SKM-1 (cell line): ENCODE measurements around the gene TBC1D24.
A peak's percentile ranks its signal among the peaks of the same experiment; 100 is the strongest.
"Not testable (repeated sequence)": the region's sequence is repeated elsewhere in the genome, so short reads cannot be mapped to it uniquely, and the experiment has no call there.

Experiments
- DNase-seq: peaks from one replicate; lab custom pipeline; 2025; ENCODE audit not compliant: unreplicated experiment; lab: John Stamatoyannopoulos, UW

The TBC1D24 gene

DNA sequence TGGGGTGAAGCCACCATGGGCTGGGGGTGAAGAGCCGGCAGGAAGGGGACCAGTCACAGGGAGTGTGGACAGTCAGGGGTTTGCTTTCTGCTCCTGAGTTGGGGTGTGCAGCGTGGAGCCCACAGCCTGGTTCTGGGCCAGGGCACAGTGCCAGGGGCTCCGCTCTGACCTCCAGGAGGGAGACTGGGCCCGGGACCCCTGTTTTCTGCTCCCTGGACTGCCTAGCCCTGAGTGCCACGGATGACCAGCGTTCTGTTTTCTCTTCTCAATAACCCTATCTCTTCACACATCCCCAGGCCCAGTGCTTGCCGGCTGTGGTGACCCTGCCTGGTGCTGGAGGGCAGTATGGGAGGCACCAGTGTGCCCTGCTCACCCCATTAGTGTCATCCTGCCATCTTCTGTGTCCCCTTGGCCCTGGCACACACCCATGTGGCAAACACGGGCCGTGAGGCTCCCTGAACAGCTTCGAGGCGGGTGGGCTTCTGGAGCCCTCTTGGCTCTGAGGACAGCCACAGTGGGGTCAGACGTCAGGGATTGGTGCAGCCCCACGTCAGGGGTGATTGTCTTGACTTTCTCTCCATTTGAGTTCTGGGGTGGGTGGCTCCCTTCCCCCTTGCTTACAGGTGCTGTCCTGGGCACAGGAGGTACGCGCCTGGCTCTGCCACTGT, 55.2 kb downstream of the TBC1D24 start:
- no peak for DNase-seq

DNA sequence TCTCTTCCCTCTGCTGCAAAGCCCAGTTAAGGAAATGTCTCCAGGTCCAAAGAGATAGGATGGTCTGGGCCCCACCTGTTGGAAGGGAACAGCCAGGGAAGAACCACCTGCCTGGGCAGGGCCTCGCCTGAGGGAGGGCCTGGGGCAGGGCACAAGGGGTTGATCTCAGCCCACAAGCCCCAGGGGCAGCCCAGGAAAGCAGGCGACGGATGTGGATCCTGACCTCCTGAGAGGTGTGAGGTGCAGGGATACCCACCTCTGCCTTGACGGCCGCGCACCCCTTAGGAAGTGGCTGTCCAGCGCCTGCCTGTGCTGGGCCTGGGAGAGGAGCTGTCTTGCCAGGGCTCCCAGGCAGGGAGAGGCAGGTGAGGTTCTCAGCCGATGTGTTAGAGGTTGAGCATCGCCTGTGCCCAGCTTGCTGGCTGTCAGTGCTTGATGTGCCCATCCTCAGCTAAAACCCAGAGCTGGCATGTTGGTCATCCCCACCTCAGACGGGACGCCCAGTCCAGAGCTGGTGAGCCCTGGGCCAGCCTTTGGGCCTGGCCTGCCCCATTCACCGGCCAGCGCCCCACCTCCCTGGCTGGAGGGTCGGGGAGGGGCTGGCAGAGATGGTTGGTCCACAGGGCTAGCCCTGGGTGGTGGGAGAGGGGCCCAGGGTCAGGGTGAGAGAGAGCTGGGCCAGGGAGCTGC, 55.8 kb downstream of the TBC1D24 start:
- no peak for DNase-seq

DNA sequence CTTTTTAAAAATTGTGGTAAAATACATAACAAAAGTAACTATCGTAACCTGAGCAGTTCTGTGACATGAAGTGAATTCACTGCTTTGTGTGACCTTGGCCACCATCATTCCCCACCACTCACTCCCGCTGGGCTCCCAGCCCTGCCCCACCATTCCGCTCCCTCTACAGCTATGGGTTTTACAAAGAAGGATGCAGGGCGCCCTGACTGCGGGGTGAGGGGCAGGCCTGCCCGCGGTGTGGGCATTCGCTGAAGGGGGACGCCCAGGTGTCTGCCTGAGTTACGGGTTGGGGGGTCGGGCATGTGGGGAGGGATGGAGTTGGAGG, 56.4 kb downstream of the TBC1D24 start, which contains the start of gene CEMP1:
TSS of gene CEMP1 (minus strand) at position 38 of the 325 bp plus-strand sequence. CDS start 335 bp downstream, outside the sequence.
- no peak for DNase-seq

DNA sequence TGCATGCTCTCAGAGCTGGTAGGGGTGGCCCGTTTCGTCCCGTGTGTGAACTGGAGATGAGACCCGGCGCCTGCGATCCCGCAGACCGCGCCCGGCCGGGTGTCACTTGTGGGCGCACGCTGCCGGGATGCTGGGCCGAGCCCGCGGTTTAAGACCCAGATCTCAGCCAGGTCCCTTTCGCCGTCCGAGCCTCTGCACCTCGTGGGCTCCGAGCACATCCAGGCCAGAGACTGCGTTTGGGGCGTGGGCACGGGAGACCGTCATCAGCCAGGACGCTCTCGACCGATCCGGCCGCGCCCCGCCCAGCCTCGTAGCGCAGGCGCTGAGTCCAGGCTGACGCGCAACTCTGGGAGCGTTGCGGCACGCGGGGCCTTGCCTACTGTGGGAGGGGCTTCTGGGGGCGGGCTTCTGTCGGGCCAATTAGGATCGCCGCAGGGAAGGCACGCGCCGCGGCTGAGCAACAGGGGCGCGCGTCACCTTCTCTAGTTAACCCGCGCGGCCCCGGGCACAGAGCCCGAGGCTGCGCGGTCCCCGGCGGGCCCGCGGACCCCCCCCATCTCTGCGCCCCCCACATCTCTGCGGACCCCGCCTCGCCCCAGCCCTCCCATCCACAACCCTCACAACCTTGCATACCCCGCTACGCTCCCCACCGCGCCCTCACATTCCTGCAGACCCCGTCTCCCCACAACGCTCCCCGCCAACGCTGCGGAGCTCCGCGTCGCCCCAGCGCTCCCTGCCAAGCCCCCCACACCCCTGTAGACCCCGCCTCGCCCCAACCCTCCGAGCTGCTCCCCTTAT, 57.0 kb downstream of the TBC1D24 start:
- DNase-seq: peak; percentile 93

DNA sequence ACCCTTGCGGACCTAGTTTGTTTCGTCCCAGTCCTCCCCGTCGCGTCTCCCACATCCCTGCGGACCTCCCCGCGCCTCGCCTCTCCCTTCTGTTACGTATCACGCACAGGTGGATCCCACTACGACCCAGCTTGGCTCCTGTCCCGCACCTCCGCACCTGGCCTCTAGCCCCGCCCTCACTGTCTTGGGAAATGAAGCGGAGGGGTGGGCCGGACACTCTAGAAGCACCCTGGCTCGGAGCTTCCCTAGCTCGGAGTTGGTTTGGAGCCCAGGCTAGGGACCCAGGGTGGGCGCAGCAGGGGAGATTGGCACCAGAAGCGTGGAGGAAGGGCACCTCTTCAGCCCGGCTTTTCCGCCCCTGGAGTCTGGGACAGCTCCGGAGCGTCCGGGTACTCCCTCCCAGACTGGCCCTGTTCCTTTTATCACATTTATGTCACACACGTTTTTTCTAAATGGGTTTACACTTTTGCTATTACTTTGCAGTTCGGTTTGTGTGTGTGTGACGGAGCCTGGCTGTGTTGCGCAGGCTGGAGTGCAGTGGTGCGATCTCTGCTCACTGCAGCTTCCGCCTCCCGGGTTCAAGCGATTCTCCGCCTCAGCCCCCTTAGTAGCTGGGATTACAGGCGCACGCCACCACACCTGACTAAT, 57.7 kb downstream of the TBC1D24 start:
- no peak for DNase-seq

DNA sequence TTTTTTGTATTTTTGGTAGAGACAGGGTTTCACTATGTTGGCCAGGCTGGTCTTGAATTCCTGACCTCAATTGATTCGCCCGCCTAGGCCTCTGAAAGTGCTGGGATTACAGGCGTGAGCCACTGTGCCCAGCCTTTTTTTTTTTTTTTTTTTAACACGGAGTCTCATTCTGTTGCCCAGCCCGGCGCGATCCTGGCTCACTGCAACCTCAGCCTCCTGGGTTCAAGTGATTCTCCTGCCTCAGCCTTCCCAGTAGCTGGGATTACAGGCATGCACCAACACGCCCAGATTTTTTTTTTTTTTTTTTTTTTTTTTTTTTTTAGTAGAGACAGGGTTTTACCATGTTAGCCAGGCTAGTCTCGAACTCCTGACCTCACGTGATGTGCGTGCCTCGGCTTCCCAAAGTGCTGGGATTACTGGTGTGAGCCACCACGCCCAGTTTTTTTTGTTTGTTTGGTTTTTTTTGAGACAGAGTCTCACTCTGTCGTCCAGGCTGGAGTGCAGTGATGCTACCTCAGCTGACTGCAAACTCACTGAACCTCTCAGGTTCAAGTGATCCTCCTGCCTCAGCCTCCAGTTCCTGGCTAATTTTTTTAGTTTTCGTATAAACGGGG, 58.3 kb downstream of the TBC1D24 start:
- DNase-seq: not testable (repeated sequence)

DNA sequence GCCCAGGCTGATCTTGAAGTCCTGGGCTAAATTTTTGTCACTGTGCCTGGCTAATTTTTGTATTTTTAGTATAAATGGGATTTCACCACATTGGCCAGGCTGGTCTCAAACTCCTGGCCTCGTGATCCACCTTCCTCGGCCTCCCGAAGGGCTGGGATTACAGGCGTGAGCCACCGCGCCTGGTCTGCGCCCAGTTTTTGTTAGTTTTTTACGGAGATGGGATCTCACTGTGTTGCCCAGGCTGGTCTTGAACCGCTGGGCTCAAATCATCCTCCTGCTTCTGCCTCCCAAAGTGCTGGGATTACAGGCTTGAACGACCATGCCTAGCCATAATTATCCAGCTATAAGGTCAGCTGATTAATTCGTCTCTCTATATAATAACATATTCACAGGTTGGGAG, 59.0 kb downstream of the TBC1D24 start:
- no peak for DNase-seq

DNA sequence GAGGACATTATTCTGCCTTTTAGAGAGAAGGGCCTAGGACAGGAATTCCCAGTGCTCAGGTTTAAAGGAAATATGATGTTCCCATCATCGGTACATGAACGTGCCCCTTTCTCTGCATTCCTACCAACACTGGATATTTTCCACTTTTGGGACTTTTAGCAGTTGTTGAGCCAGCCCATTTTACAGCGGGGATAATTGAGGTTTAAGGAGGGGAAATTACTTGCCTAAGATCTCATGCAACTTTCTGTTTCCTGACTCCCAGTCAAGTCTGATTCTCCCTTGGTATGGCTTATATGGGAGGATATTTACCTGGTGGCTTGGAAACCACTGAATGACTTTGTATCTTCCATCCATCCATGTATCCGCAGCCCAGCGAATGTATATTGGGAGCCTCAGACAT, 59.4 kb downstream of the TBC1D24 start:
- DNase-seq: not testable (repeated sequence)

DNA sequence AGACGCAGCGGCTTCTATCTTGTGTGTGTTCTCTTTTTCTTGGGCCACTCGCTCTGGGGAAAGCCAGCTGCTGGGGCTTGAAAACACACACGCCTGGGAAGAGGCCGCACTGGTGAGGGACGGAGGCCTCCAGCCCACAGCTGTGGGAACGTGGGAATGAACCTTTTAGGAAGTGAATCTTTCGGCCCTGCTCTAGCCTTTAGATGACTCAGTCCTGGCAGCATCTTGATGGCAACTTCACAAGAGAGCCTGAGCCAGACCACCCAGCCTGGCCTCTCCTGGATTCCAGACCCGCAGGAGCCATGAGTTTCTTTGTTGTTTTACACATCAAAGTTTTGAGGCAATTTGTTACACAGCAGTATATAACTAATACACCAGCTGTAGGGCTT, 60.7 kb downstream of the TBC1D24 start:
- DNase-seq: no peak

DNA sequence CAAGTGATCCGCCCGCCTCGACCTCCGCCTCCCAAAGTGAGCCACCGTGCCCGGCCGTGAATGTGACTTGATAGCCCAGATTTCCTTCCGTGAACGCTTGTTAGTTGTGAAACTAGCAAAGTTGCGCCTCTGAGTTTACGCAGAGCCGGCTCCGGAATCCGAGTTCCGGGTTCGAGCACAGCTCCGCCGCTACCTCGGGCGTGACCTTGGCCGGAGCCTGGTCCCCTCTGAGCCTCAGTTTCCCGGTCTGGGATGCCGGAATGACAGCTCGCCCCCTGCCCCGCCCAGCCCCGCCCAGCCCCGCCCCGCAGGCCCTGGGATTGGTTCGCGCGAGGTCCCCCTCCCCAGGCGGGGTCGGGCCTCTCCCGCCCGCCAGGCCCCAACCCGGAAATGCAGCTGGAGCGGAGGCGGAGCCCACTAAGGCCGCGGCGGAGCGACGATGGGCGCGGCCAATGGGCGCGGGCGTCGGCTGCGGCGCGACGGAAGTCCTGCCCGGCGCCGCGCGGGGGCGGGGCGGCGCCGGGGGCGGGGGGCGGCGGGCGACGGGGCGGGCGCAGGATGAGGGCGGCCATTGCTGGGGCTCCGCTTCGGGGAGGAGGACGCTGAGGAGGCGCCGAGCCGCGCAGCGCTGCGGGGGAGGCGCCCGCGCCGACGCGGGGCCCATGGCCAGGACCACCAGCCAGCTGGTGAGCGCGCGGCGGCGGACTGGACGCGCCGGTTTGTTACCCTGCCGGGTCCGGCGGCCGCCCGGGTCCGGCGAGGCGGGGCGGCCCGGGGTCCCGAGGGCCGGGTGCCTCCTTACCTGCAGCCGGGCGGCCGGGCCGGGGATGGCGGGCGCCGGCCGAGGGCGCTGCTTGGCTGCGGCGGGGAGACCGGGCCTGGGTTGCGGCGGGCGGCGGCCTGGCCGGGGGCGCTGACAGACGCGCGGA, 62.8 kb downstream of the TBC1D24 start, which contains the start of gene PDPK1:
TSS of gene PDPK1 (plus strand) at position 571 of the 929 bp plus-strand sequence. CDS start at position 663, 92 bp downstream.
- peak; percentile 87 for DNase-seq

DNA sequence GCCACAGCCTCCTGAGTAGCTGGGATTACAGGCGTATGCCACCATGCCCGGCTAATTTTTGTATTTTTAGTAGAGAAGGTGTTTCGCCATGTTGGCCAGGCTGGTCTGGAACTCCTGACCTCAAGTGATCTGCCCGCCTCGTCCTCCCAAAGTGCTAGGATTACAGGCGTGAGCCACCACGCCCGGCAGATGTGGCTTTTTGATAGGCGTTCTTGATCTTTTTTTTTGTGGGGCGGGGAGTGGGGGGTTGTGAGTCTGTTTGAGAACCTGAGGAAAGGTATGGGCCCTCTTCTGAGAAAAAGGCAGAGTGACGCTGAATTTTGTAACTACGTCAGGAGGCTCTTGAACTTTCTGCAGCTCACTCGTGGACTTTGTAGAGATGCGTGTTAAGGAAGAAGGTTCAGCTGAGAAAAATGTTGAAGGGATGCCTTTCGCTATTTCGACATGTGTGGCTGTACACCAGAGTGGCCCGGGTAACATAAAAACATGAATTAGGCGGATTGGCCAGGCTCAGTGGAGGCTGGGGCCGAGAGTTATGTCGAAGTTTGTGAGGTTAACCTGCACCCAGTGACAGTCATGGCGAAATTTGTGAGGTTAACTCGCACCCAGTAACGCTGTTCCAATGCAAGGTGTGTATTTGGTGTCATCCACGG, 64.4 kb downstream of the TBC1D24 start:
- not testable (repeated sequence) for DNase-seq

DNA sequence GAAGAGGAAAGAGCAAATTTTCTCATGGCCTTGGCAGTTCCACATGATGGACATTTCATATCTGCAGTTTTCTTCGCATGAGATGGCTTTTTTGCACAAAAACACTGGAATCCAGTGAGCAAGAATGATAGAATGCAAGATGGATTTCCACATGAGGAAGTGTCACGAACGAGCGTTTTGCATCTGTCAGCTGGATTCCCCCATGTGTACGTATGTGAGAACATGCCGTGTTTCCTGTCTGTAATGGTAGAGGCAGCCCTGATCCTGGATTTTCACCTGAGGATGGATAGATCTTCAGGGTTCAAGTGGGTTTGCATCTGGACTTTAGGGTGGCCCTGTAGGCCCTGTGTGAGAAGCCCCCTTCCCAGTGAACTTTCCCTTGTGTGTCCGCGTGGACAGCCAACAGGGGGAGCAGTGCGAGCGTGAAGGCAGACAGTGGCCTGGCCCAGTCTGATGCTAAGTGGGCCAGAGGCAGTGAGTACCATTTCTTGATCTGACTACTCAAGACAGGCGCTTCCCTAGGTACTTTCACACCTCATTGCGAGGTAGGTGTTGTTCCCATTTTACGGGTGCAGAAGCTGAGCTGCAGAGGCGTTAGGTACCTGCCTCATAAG, 65.0 kb downstream of the TBC1D24 start:
- DNase-seq: not testable (repeated sequence)

DNA sequence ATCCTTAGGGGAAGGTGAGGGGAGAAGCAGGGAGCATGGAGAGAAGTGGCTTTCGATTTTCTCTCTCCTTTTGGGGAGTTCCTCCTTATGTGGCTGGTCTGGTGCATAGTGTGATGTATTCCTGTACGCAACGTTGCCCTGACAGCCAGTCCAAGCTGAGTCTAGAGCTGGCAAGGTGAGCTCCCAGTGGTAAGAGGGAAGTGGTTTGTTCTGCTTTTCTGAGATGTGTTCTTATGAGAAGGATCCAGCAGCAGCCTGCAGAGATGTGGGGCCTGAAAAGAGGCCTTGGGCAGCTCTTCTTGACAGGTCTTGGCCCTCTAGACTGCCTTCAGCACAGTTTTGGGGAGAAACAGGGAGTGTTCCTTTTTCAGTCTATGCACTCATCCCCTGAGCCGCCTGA, 66.0 kb downstream of the TBC1D24 start:
- peak; percentile 12 for DNase-seq

DNA sequence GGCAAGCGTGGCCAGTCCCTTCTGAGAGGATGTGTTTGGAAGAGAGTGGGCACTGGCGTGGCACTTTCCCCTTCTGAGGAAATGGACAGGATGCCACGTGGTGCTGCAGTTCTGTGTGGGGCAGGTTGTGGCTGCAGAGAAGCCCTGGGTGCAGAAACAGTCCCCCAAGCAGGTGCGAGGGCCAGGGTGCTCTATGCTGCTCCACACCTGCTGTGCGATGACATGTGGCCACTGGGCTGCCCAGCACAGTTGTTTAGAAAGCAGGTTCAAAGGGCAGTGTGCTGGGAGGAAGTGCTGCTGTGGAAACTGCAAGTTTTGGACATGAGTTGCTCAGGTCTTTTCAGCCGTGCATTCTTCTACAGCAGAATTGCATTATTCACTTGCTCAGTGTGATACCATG, 66.5 kb downstream of the TBC1D24 start:
- not testable (repeated sequence) for DNase-seq

DNA sequence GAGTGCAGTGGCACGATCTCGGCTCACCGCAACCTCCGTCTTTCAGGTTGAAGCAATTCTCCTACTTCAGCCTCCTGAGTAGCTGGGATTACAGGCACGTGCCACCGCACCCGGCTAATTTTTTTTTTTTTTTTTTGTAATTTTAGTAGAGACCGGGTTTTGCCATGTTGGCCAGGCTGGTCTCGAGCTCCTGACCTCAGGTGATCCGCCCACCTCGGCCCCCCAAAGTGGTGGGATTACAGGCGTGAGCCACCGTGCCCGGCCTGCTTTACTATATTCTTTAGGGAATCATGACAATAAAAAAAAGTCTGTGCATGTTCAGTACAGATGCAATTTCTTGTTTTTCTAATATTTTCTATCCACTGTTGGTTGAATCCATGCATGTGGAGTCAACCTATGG, 68.8 kb downstream of the TBC1D24 start:
- not testable (repeated sequence) for DNase-seq

DNA sequence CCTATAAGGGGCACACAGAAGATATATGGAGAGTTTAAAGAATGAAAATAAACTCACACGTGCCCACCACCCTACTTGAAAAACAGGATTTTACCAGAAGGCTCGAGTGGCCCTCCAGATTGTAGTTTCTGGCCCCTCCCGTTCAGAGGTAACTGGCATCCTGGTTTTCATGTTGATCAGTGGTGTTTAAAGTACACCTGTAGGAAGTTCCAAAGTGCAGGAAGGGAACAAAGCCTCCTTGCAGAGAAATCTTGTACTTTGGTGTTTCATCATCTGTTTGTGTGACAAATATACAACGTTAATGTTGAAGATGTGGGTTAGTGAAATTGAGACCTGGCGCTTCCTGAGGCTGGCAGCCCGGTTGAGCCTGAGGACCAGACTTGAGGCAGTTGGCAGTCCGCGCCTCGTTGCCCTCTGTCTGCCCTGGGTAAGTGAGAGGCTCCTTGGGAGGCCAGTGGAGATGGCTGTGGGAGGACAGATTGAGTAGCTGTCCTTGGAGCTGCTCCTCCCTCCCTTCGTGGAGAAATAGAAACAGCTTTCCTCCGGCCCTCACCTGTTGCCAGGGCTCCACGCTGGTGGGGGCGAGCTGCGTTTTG, 75.5 kb downstream of the TBC1D24 start:
- not testable (repeated sequence) for DNase-seq

DNA sequence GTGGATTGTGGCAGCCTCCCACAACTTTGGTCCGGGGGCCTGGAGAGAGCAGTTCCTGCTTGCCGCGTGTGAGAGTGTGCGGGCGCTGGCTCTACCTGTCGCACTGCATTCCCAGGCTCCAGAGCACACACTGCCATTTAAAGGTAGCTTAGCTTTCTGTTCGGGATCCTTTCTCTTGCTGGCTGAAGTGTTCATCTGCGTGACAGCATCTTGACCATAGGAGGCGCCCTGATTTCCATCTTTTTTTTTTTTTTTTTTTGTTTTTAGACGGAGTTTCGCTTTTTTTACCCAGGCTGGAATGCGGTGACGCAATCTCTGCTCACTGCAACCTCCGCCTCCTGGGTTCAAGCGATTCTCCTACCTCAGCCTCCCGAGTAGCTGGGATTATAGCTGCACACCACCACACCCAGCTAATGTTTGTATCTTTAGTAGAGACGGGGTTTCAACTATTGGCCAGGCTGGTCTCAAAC, 76.5 kb downstream of the TBC1D24 start:
- not testable (repeated sequence) for DNase-seq

DNA sequence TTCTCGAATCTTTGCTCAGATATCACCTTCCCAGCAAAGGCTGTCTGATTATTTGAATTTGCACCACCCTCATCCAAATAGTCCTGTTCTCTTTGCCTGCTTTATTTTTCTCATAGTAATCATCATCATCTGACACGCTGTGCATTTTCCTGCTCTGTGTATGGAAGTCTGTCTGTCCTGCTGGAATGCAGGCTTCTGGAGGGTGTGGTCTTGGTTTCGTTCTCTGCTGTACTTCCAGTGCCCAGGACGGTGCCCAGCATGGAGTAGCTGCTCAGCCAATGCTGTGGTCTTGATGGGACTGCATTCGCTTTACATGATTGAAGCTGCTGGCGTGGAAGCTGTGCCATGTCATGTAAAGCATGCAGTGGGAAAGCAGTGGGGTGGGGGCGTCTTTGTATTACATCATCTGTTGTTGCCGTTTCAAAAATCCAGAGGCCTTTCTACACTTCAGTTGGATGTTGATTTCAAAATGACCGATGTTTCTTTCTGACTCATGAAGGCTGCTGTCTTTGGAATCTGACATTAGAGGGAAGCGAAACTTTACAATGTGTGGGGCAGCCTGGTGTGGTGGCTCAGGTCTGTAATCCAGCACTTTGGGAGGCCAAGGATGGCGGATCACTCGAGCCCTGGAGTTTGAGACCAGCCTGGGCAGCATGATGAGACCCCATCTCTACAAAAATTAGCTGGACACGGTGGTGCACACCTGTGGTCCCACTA, 79.9 kb downstream of the TBC1D24 start:
- not testable (repeated sequence) for DNase-seq
